Stromal cell of bone marrow (primary cell): ENCODE results near the gene KCNIP4.

Source experiments
- DNase-seq: peaks from one replicate; pipeline ENCODE4 v3.0.0-alpha.2; 2012; ENCODE audit warnings: low read depth

Gene KCNIP4

GRCh38 chr4:21184788-21185187 lies 763.8 kb downstream of the KCNIP4 start:
- no peak for DNase-seq

- no peak for DNase-seq
Observed at GRCh38 chr4:21181716-21182115, 766.9 kb downstream of the KCNIP4 start.

- DNase-seq = no peak
Observed at GRCh38 chr4:21177871-21178270, 770.7 kb downstream of the KCNIP4 start.

DNA sequence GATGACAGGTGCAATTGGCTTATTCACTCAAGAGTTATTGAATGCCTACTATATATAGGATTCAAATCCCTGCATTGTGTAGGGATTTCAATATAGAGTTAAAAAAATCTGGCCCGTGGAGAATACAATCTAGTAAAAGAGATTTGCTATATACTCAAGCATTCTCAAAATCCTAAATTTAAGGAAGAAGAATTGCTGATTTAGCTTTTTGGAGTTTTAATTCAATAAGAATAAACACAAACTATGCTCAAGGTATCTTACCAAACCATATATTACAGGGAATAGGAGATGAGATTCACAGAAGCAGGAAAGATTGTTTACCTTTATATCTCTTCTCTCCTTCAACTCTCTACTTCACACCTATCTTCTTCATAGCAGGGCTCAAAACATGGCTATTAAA lies 771.5 kb downstream of the KCNIP4 start:
- no peak for DNase-seq

GRCh38 chr4:21167711-21168110 lies 780.9 kb downstream of the KCNIP4 start:
- DNase-seq = no peak

- DNase-seq = no peak
Observed at GRCh38 chr4:21155367-21155766, 793.2 kb downstream of the KCNIP4 start.

GRCh38 chr4:21139327-21139726 lies 809.2 kb downstream of the KCNIP4 start:
- DNase-seq = no peak

DNA sequence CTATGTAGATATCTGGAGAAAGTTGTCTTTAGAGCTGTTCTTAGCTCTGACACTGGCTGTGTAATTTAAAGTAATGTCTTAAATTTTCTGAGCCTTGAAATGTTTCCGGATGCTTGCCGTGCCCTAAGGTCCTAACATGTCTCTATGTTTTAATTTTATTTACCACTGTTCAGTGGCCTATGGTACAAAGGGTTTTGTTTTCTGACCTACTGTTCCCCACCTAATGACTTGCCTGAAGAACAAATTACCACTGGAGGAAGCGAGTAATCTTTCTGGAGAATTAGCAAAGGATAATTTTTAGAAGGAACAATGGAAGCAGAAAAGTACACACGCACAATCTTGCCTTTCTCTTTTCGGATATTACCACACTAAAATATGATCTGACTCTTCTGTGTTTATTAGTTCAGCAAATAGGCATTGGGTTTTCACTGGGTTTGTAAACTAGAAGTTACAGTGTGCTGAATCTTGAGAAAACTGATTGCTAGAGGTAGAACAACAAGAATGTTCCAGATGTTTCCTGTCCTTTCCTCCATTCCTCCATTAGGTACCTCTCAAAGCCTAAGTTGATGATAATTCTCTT lies 812.4 kb downstream of the KCNIP4 start:
- no peak for DNase-seq

- no peak for DNase-seq
Observed at GRCh38 chr4:21134994-21135393, 813.6 kb downstream of the KCNIP4 start.

DNA sequence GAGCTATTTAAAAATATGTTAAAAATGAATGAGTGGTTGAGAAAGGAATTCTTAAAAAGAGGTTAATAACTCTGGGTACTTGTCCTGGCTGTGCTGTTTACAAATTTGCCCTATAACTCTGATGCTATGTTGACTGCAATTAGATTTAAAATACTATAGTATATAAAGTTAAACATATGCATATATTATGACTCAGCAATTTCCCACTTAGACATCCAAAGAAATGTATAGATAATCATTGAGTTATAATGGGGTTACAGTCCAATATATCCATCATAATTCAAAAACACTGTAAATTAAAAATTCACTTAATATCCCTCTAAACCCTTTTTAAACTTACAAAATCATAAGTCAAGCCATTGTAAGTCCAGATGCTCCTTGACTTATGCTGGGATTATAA lies 818.0 kb downstream of the KCNIP4 start:
- no peak for DNase-seq

DNA sequence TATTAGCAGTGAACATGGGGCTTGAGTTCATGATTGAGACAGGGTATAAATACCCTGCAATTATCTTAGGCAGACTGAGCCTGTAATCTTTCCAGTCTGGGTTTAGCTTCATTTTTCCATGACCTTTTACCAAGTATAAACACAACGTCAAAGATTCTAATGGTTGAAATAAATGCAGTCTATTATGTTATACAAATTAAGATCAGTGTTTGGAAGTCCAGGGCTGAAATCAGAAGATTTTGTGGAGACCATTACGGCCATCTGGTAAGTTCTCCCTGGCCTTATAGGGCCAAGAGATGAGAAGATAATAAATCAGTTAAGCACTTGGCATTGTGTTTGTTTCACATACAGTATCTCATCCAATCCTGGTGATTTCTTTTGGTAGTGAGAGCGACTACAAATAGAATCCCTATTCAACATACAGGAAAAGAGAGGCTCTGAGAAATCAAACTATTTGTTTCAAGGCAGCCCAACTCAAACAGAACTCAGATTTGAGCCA lies 822.5 kb downstream of the KCNIP4 start:
- DNase-seq = no peak

GRCh38 chr4:21118301-21118700 lies 830.3 kb downstream of the KCNIP4 start:
- DNase-seq = no peak

- DNase-seq = no peak
Observed at GRCh38 chr4:21117541-21118180, 830.9 kb downstream of the KCNIP4 start.

DNA sequence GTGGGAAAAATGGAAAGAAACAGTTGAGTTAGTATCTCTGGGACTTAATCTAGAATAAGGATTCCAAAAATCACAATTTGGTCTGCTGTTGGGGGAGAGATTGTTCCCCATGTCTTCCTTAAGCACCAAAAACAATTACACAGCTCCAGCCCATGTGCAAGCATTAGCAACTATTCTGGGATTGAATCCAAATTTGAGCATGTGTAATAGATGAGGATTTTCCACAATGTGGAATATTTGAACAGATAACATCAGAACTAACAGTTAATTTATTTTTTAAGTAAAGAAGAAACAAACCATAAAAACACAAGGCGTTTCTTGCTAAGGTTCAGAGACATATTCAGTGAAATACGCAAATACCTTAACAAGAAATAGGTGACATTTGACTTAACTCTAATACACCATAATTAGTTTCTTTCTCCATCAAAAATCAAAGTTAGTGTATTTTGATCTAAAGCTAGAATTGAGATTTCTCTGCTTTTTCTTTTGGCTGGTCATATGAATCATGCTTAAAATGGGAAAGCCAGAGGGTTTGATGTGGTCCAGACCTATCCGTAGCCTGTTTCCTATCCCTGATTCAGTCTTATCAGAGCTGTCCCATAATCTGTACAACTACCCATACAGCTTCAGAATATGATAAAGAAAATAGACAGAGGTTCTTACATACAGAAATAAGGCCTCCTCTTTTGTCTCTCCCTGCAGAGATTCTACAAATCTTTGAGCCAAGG lies 834.9 kb downstream of the KCNIP4 start:
- no peak for DNase-seq

GRCh38 chr4:21102667-21103066 lies 845.9 kb downstream of the KCNIP4 start:
- no peak for DNase-seq

GRCh38 chr4:21097865-21098264 lies 850.7 kb downstream of the KCNIP4 start:
- no peak for DNase-seq

DNA sequence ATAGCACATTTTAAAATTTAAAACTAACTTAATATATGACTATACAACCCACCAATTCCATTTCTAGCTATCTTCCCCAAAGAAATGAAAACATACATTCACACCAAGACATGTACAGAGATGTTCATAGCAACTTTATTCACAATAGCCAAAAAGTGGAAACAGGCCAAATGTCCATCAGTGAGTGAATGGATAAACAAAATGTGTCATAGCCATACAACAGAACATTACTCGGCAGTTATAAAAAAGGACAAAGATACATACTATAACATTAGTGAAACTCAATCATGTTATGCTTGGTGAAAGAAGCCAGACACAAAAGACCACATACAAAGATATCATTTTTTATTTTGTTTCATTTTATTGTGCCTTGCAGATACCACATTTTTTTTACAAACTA lies 851.5 kb downstream of the KCNIP4 start:
- DNase-seq = no peak

GRCh38 chr4:21092531-21092930 lies 856.0 kb downstream of the KCNIP4 start:
- no peak for DNase-seq

- no peak for DNase-seq
Observed at GRCh38 chr4:21090094-21090666, 858.4 kb downstream of the KCNIP4 start.

GRCh38 chr4:21083413-21083812 lies 865.2 kb downstream of the KCNIP4 start:
- no peak for DNase-seq

DNA sequence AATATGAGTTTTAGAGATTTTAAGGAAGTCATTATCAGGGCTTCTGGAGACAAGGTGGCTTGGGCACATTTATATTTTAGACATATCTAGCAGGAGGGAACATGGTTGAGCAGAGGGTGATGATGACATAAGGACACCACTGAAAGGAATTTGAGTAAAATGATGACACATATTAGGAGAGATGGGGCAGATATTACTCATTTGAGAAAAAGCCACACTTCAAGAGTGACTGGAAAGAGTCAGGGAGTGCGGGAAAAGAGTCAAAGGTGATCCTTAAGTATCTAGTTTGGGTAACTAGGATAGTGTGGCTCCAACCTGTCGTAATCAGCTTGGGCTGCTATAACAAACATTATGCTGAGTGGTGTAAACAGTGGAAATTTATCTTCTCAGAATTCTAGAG lies 870.6 kb downstream of the KCNIP4 start:
- no peak for DNase-seq

DNA sequence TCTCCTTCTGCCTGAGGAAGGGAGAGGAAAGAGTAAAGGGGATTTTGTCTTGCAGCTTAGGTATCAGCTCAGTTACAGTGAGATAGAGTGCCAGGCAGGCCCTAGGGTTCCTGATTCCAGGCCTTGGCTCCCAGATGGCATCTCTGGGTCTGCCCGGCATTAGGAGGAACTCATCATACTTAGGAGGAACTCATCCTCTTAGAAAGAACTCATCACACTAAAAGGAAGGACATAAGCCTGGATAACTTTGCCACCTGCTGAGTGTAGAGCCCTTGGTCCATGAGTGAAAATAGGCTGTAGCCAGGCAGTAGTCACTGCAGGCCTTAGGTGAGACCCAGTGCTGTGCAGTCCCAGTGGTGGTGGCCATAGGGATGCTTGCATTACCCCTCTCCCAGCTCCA lies 881.2 kb downstream of the KCNIP4 start:
- DNase-seq = no peak

- no peak for DNase-seq
Observed at GRCh38 chr4:21061902-21062301, 886.7 kb downstream of the KCNIP4 start.
